MM.1S (cell line): ENCODE measurements around the gene FBXO34.

ENCODE experiments used
- EZH2 ChIP-seq: fragments of 300-600 bp; sonication (generic); optimal IDR thresholded peaks from 2 replicates; pipeline ENCODE3; 2017; ENCODE audit warnings: low read depth, mild to moderate bottlenecking, antibody characterized with exemption, low read length, mixed read lengths
- TF ChIP-seq, protein P1 (sequence below): fragments of 300-600 bp; sonication (generic); IDR thresholded peaks from 2 replicates; pipeline ENCODE4 v1.5.1; 2016; ENCODE audit warnings: antibody characterized with exemption, low read length, mixed read lengths

DNA sequence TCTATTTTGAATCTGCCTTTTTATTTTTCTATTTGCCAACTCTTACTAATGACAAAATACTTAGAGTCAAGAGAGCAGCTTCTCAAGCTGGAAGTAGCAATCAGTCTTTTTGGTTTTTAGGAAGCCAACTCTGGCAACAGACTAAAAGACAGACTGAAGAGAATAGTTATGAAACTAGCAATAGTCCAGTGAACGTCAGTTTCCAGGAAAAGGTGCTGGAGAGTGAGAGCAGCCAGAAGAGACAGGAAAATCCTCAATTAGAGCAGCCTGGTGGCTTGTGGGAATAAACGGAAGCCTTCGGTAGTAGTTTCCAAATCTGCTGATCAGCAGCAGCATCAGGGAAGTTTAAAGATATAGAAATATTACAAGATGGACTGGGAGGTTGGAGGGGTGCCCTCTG, 113.3 kb downstream of the FBXO34 start:
- TF ChIP-seq, protein P1, sequence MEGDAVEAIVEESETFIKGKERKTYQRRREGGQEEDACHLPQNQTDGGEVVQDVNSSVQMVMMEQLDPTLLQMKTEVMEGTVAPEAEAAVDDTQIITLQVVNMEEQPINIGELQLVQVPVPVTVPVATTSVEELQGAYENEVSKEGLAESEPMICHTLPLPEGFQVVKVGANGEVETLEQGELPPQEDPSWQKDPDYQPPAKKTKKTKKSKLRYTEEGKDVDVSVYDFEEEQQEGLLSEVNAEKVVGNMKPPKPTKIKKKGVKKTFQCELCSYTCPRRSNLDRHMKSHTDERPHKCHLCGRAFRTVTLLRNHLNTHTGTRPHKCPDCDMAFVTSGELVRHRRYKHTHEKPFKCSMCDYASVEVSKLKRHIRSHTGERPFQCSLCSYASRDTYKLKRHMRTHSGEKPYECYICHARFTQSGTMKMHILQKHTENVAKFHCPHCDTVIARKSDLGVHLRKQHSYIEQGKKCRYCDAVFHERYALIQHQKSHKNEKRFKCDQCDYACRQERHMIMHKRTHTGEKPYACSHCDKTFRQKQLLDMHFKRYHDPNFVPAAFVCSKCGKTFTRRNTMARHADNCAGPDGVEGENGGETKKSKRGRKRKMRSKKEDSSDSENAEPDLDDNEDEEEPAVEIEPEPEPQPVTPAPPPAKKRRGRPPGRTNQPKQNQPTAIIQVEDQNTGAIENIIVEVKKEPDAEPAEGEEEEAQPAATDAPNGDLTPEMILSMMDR: no peak
- TF ChIP-seq EZH2: no peak
